Upper lobe of left lung (tissue), 6 donors: ENCODE data around the gene DEPDC5. TPM values are rescaled to one million over a fixed set of nuclear protein-coding genes. Genes with fewer than 3 reads are reported as not detected.

Experiments used
- ATAC-seq, 2 donors: fragments of 200-7000 bp; cut with Tn5 transposase; one replicate each; pipeline ENCODE4 v1.9.1; 2022; ENCODE audit warnings: mild to moderate bottlenecking in 2 of 2, moderate library complexity in 2 of 2; ENCODE audit not compliant: low FRiP score in 2 of 2
- DNase-seq, 2 donors: peaks; one replicate each; pipeline ENCODE4 v3.0.0-alpha.2; 2019 to 2020
- H3K27ac ChIP-seq, 4 donors: fragments of 200-600 bp; sonication (generic); one replicate each; pipeline ENCODE4 v1.5.1; 2016 to 2019
- H3K27me3 ChIP-seq, 4 donors: fragments of 200-600 bp; sonication (generic); one replicate each; pipeline ENCODE4 v1.5.1; 2017 to 2019
- H3K36me3 ChIP-seq, 4 donors: fragments of 200-600 bp; sonication (generic); one replicate each; pipeline ENCODE4 v1.5.1; 2016 to 2019
- H3K4me1 ChIP-seq, 4 donors: fragments of 200-600 bp; sonication (generic); one replicate each; pipeline ENCODE4 v1.5.1; 2018 to 2019
- H3K4me3 ChIP-seq, 4 donors: fragments of 200-600 bp; sonication (generic); one replicate each; pipeline ENCODE4 v1.5.1; 2017 to 2019; ENCODE audit warnings: mild to moderate bottlenecking in 2 of 4, moderate library complexity in 1 of 4
- H3K9me3 ChIP-seq, 4 donors: fragments of 200-600 bp; sonication (generic); one replicate each; pipeline ENCODE4 v1.5.1; 2018 to 2019
- CTCF ChIP-seq, 6 experiments: fragments of 450-650 bp in 4 of 6; fragments of 200-600 bp in 2 of 6; sonication (generic) in 2 of 6; IDR thresholded peaks; one replicate each; pipeline ENCODE4 v1.5.1; 2016 to 2019; ENCODE audit warnings: antibody characterized with exemption in 6 of 6
- EP300 ChIP-seq, 4 donors: sonication (generic); formaldehyde crosslinking; IDR thresholded peaks; one replicate each; pipeline ENCODE4 v1.5.1; 2017; ENCODE audit warnings: antibody characterized with exemption in 4 of 4, control low read depth in 2 of 4
- POLR2A ChIP-seq, 4 donors: fragments of 450-650 bp; IDR thresholded peaks; one replicate each; pipeline ENCODE4 v1.5.1; 2016 to 2017; ENCODE audit warnings: antibody characterized with exemption in 4 of 4, mild to moderate bottlenecking in 2 of 4
- POLR2AphosphoS5 ChIP-seq, 2 donors: sonication (generic); formaldehyde crosslinking; IDR thresholded peaks; one replicate each; pipeline ENCODE4 v1.5.1; 2017; ENCODE audit warnings: antibody characterized with exemption in 2 of 2
- WGBS, 2 donors: methylation state at CpG; one replicate each; pipeline ENCODE4 v1.1.5; 2017 to 2018; 5-methylcytosine and 5-hydroxymethylcytosine counted together
- total RNA-seq, 6 donors: library from RNA; depleted of rRNA in 4 of 6; stranded (reverse); fragments of >200 nt in 4 of 6; gene quantifications; one replicate each; pipeline versions ENCODE4 v1.1.0 to v1.2.1, GENCODE V29; 2016 to 2021
- donor health status: DM: no; HTN: no; CAD: no; lungs with moderate emphysema.
- donor health status: DM: no; HTN: yes; CAD: no; lungs with severe emphysema.

The DEPDC5 gene
- total RNA-seq, 6 donors from 2014 or later, result 10.9 to 31.4 (median 24.4) TPM

GRCh38 chr22:31876156-31876920 lies 122.5 kb downstream of the DEPDC5 start:
- no peak for TF ChIP-seq POLR2A (IDR thresholded peaks at IDR 0.05)
- no peak for TF ChIP-seq POLR2AphosphoS5 (IDR thresholded peaks at IDR 0.05)
- TF ChIP-seq CTCF (IDR thresholded peaks at IDR 0.05), result no peak
- TF ChIP-seq EP300 (IDR thresholded peaks at IDR 0.05), result no peak
- H3K27me3 ChIP-seq, result no peaks in the 10 kb centered on the region
- no peak overlapping the region for H3K27ac ChIP-seq
- DNase-seq, result no peak
- peaks cover 0 to 58% (median 29%) of the 10 kb centered on the region in 4 donors for H3K36me3 ChIP-seq
- WGBS, 2 donors, result 86 to 96% methylated on average over 12 of the region's 12 CpGs
- H3K4me3 ChIP-seq, result no peak overlapping the region
- ATAC-seq, result no peak
- no peaks in the 10 kb centered on the region for H3K9me3 ChIP-seq
- peaks cover 0 to 8% (median 8%) of the 10 kb centered on the region in 4 donors for H3K4me1 ChIP-seq

GRCh38 chr22:31879585-31879984 lies 125.8 kb downstream of the DEPDC5 start:
- ATAC-seq, result no peak
- Histone ChIP-seq H3K9me3 (no peaks in the 10 kb centered on the region), H3K27ac (no peak overlapping the region), H3K27me3 (no peaks in the 10 kb centered on the region), H3K36me3 (peaks cover 0 to 71% (median 24%) of the 10 kb centered on the region in 4 donors), H3K4me1 (no peaks in the 10 kb centered on the region), H3K4me3 (no peak overlapping the region)
- WGBS, 2 donors, result 89 to 96% methylated on average over 7 to 14 of the region's 14 CpGs
- DNase-seq, result no peak
- TF ChIP-seq EP300 (IDR thresholded peaks at IDR 0.05) (no peak), POLR2A (IDR thresholded peaks at IDR 0.05) (no peak), POLR2AphosphoS5 (IDR thresholded peaks at IDR 0.05) (no peak), CTCF (IDR thresholded peaks at IDR 0.05) (no peak)

DNA sequence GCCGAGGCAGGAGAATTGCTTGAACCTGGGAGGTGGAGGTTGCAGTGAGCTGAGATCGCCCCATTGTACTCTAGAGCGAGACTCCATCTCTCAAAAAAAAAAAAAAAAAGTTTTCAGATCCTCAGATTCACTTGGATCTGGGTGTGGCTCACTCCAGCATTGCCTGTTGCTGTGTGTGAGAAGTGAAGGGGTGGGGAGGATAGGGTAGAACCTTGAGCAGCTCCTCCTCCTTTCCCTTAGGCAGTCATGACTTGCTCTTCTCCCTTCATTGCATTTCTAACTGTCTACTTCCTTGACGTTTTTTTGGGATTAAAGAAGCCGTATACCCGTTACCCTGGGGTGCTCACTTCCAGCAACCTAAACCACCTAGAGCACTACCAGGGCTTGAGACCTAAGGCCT lies 127.4 kb downstream of the DEPDC5 start:
- no peak for TF ChIP-seq EP300 (IDR thresholded peaks at IDR 0.05)
- TF ChIP-seq POLR2AphosphoS5 (IDR thresholded peaks at IDR 0.05), result no peak
- no peak for TF ChIP-seq POLR2A (IDR thresholded peaks at IDR 0.05)
- TF ChIP-seq CTCF (IDR thresholded peaks at IDR 0.05), result no peak
- no peak overlapping the region for H3K4me3 ChIP-seq
- 88 to 92% methylated on average over 6 of the region's 6 CpGs for WGBS, 2 donors
- peaks cover 0 to 68% (median 21%) of the 10 kb centered on the region in 4 donors for H3K36me3 ChIP-seq
- H3K9me3 ChIP-seq, result no peaks in the 10 kb centered on the region
- H3K27me3 ChIP-seq, result no peaks in the 10 kb centered on the region
- DNase-seq (no peak), ATAC-seq (no peak)
- H3K27ac ChIP-seq, result no peak overlapping the region
- no peaks in the 10 kb centered on the region for H3K4me1 ChIP-seq

DNA sequence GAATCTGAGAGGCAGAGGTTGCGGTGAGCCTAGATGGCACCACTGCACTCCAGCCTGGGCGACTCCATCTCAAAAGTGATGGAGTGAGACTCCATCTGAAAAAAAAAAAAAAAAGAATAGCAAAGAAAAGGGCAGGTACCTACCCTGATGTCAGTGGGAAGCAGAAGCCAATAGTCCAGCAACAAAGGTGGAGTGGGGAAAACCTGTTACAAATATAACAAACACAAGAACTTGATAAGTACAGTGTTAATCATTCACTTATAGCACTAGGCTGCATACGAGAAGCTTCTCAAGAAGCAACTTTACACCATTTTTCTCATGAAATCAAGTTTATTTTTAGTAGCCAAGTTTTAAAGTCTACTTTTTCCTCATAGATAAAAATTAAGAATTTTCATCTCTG lies 128.0 kb downstream of the DEPDC5 start:
- Histone ChIP-seq H3K27ac (no peak overlapping the region), H3K36me3 (peaks cover 0 to 66% (median 19%) of the 10 kb centered on the region in 4 donors)
- DNase-seq, result no peak

More for the DNA sequence above, 128.0 kb downstream of the DEPDC5 start:
- Histone ChIP-seq H3K4me3 (no peak overlapping the region), H3K27me3 (no peaks in the 10 kb centered on the region), H3K4me1 (no peaks in the 10 kb centered on the region), H3K9me3 (no peaks in the 10 kb centered on the region)
- no peak for ATAC-seq
- WGBS, 2 donors, result 84 to 89% methylated on average over 3 of the region's 3 CpGs
- TF ChIP-seq POLR2AphosphoS5 (IDR thresholded peaks at IDR 0.05), result no peak
- TF ChIP-seq POLR2A (IDR thresholded peaks at IDR 0.05), result no peak
- TF ChIP-seq CTCF (IDR thresholded peaks at IDR 0.05), result no peak
- TF ChIP-seq EP300 (IDR thresholded peaks at IDR 0.05), result no peak
